Ovary (tissue), 3 donors: ENCODE measurements around the gene ADARB2.

Experiments used
- CTCF ChIP-seq, 3 donors: fragments of 450-650 bp in 2 of 3; fragments of 200-600 bp in 1 of 3; IDR thresholded peaks; one replicate each; pipeline versions ENCODE4 v1.5.1 to v1.8.0; 2016 to 2022; ENCODE audit warnings: antibody characterized with exemption in 3 of 3, mild to moderate bottlenecking in 1 of 3
- EP300 ChIP-seq: sonication (generic); formaldehyde crosslinking; IDR thresholded peaks from one replicate; pipeline ENCODE4 v1.6.1; 2017; ENCODE audit warnings: antibody characterized with exemption
- donor health status: DM: no; HTN: no; CAD: no.

- no peak for TF ChIP-seq CTCF (IDR thresholded peaks at IDR 0.05)
- TF ChIP-seq EP300 = no peak
These were observed 50.9 kb downstream of the ADARB2 start for GRCh38 chr10:1686491-1686749.
